Activated CD8-positive, alpha-beta T cell treated with anti-CD3 and anti-CD28 coated beads, Interleukin-2, amount 10 ng/mL, durations not matched to agents 7 days and 5 days (primary cell): Measurements from ENCODE around the gene ZNF133. TPM values are rescaled to one million over a fixed set of nuclear protein-coding genes. Genes with fewer than 3 reads are reported as not detected.

ENCODE experiments used
- total RNA-seq, 2 experiments: library from RNA; stranded (reverse); gene quantifications; one replicate each; pipeline ENCODE4 v1.2.3, GENCODE V29; 2021

ZNF133 gene
- total RNA-seq, 2 experiments from 2014 or later: 6.0 to 7.2 TPM

Other genes starting within 250 kb of the ZNF133 start
- gene OVOL2, start 230.6 kb upstream of the ZNF133 start, total RNA-seq: not detected
- gene KAT14, start 150.7 kb upstream of the ZNF133 start, total RNA-seq: 10 to 100 TPM; 14.5 to 16.0 TPM
- gene PET117, start 150.7 kb upstream of the ZNF133 start, total RNA-seq: 10 to 100 TPM; 11.0 to 12.9 TPM
- gene DZANK1, start 178.5 kb downstream of the ZNF133 start, total RNA-seq: 1 to 10 TPM; 1.4 to 1.6 TPM
- 1 to 10 TPM; 8.3 to 8.4 TPM for gene POLR3F, start 178.9 kb downstream of the ZNF133 start, total RNA-seq
- gene RBBP9, start 208.7 kb downstream of the ZNF133 start, total RNA-seq: 10 to 100 TPM; 10.6 to 10.8 TPM
- gene SEC23B, start 219.4 kb downstream of the ZNF133 start, total RNA-seq: 10 to 100 TPM; 59.6 to 63.9 TPM